Pulmonary artery endothelial cell (primary cell): ENCODE data around the gene PABPC1L. TPM values are rescaled to one million over a fixed set of nuclear protein-coding genes. Genes with fewer than 3 reads are reported as not detected.
A peak's percentile ranks its signal among the peaks of the same experiment; 100 is the strongest.

ENCODE experiments used
- DNase-seq: peaks from one replicate; pipeline ENCODE4 v3.0.0-alpha.2; 2011; ENCODE audit warnings: low read depth, low spot score
- total RNA-seq: library from RNA; depleted of rRNA; stranded (reverse); fragments of >200 nt; gene quantifications from 2 replicates; pipeline ENCODE4 v1.2.3, GENCODE V29; 2014

PABPC1L gene
- total RNA-seq, 1 donor from 2014 or later = 1.6 TPM

GRCh38 chr20:44942264-44942973, 32.6 kb downstream of the PABPC1L start:
- no peak for DNase-seq

- no peak for DNase-seq
These were observed 34.0 kb downstream of the PABPC1L start for GRCh38 chr20:44943828-44944227.

GRCh38 chr20:44945261-44945660, 35.4 kb downstream of the PABPC1L start:
- no peak for DNase-seq

- no peak for DNase-seq
These were observed 36.5 kb downstream of the PABPC1L start for GRCh38 chr20:44946271-44946852.

GRCh38 chr20:44948107-44948506, 38.2 kb downstream of the PABPC1L start:
- no peak for DNase-seq

- DNase-seq = no peak
These were observed 38.7 kb downstream of the PABPC1L start for GRCh38 chr20:44948513-44948912.

- DNase-seq = no peak
These were observed 40.5 kb downstream of the PABPC1L start for GRCh38 chr20:44950368-44950767.

- no peak for DNase-seq
These were observed 42.9 kb downstream of the PABPC1L start for GRCh38 chr20:44952731-44953130.

- no peak for DNase-seq
These were observed 44.4 kb downstream of the PABPC1L start for GRCh38 chr20:44954211-44954610.

- no peak for DNase-seq
These were observed 45.4 kb downstream of the PABPC1L start for GRCh38 chr20:44955270-44955669.

- DNase-seq = no peak
These were observed 46.5 kb downstream of the PABPC1L start for GRCh38 chr20:44956410-44956809.

- DNase-seq = no peak
These were observed 48.4 kb downstream of the PABPC1L start for GRCh38 chr20:44958276-44958675.

- DNase-seq = no peak
These were observed 49.3 kb downstream of the PABPC1L start for GRCh38 chr20:44959082-44959637.

- no peak for DNase-seq
These were observed 49.8 kb downstream of the PABPC1L start for GRCh38 chr20:44959638-44960102.

- DNase-seq = peak; percentile 63
These were observed 50.4 kb downstream of the PABPC1L start, which contains the start of gene TOMM34 for GRCh38 chr20:44960103-44960852. TSS of gene TOMM34 (minus strand) at chr20:44960397. CDS start at chr20:44960333, 64 bp downstream.

- no peak for DNase-seq
These were observed 51.4 kb downstream of the PABPC1L start for GRCh38 chr20:44961011-44961869.

GRCh38 chr20:44961870-44962267, 52.0 kb downstream of the PABPC1L start:
- no peak for DNase-seq

- no peak for DNase-seq
These were observed 52.6 kb downstream of the PABPC1L start for GRCh38 chr20:44962483-44962882.

GRCh38 chr20:44963325-44964215, 53.7 kb downstream of the PABPC1L start:
- no peak for DNase-seq

GRCh38 chr20:44965651-44966029, 55.8 kb downstream of the PABPC1L start:
- DNase-seq = no peak
